Pancreas (tissue), 10 donors: ENCODE measurements around the gene MVK. TPM values are rescaled to one million over a fixed set of nuclear protein-coding genes. Genes with fewer than 3 reads are reported as not detected.

Source experiments
- ATAC-seq, 4 donors: fragments of 200-7000 bp; cut with Tn5 transposase; one replicate each; pipeline versions ENCODE4 v1.8.0 to v1.9.1; 2020; ENCODE audit warnings: mild to moderate bottlenecking in 4 of 4, moderate library complexity in 4 of 4
- DNase-seq, 6 donors: peaks; one replicate each; pipeline ENCODE4 v3.0.0-alpha.2; 2020
- FAIRE-seq: peaks from 2 replicates; lab custom pipeline; 2012; peaks lifted over from hg19 to GRCh38; lab: Jason Lieb, UNC
- H3K27ac ChIP-seq, 4 donors: fragments of 200-600 bp; sonication (generic); 1 replicate in 3 of 4; 2 replicates in 1 of 4; pipeline versions ENCODE4 v1.5.0 to v1.8.0; 2020
- H3K27me3 ChIP-seq, 4 donors: fragments of 200-600 bp; one replicate each; pipeline ENCODE4 v1.8.0; 2021
- H3K36me3 ChIP-seq, 3 donors: fragments of 200-600 bp; sonication (generic) in 1 of 3; one replicate each; pipeline versions ENCODE4 v1.5.0 to v1.8.0; 2020 to 2021
- H3K4me1 ChIP-seq, 3 donors: fragments of 200-600 bp; one replicate each; pipeline ENCODE4 v1.8.0; 2021
- H3K4me3 ChIP-seq, 4 donors: fragments of 200-600 bp; sonication (generic) in 2 of 4; one replicate each; pipeline versions ENCODE4 v1.5.0 to v1.8.0; 2020 to 2021
- H3K9me3 ChIP-seq, 4 donors: fragments of 200-600 bp; one replicate each; pipeline ENCODE4 v1.8.0; 2021
- CTCF ChIP-seq, 4 donors: fragments of 200-600 bp; sonication (generic) in 3 of 4; IDR thresholded peaks; one replicate each; pipeline versions ENCODE4 v1.5.0 to v1.8.0; 2021; ENCODE audit warnings: antibody characterized with exemption in 4 of 4
- WGBS, 2 donors: extraction: QIAGEN DNeasy Blood & Tissue Kit; methylation state at CpG; one replicate each; pipeline ENCODE4 v1.1.7; 2013; 5-methylcytosine and 5-hydroxymethylcytosine counted together
- intact Hi-C, 3 donors: fragments of 100-400 bp; cut with DNase I; formaldehyde crosslinking; loops; one replicate each; pipeline versions ENCODE4 v1.11.1 to v1.14.2; 2022
- polyA plus RNA-seq, 2 donors: library from polyadenylated mRNA; stranded (reverse); fragments of 200-250 nt; gene quantifications; one replicate each; pipeline ENCODE4 v1.2.3, GENCODE V29; 2013
- total RNA-seq, 6 donors: library from RNA; stranded (reverse); fragmentation: NEBNext Ultra II Directional in 4 of 6; extraction: Animal tissue kit (Norgen Biotek cat#: 25700) in 4 of 6; gene quantifications; one replicate each; pipeline versions ENCODE4 v1.2.1 to v1.2.4, GENCODE V29; 2021 to 2023
- donor health status: healthy with polysubstance abuse.
- donor health status: DM: no; HTN: no; CAD: no; lungs with moderate emphysema.
- donor health status: DM: no; HTN: no; CAD: no.
- donor health status: control.
- donor health status: control.
- donor health status: Bipolar disorder and iron deficiency.
- donor health status: DM: yes; HTN: yes; CAD: no.
- donor health status: DM: no; HTN: no; CAD: no.
- donor health status: DM: no; HTN: no; CAD: no.
- donor health status: DM: yes; HTN: yes; CAD: no.

Gene MVK
- total RNA-seq: 1 to 10 TPM; 5.8 to 8.6 (median 7.3) TPM
- polyA plus RNA-seq: 10 to 100 TPM; 13.3 to 15.9 TPM

GRCh38 chr12:109573029-109573913, at the start of gene MVK, which contains the start of gene MMAB:
Gene MVK (plus strand): TSS chr12:109573794. CDS start chr12:109574823, 1,029 bp downstream.
Gene MMAB (minus strand): TSS chr12:109573504. CDS start chr12:109573480, 24 bp downstream.
- Histone ChIP-seq H3K9me3 (no peaks in the 10 kb centered on the region), H3K27me3 (no peaks in the 10 kb centered on the region), H3K4me1 (peaks cover 0 to 15% (median 7%) of the 10 kb centered on the region in 3 donors), H3K36me3 (peaks cover 0 to 18% (median 0%) of the 10 kb centered on the region in 3 donors), H3K4me3 (peak within 1 kb of the TSS; percentile 61 to 88 (median 74)), H3K27ac (peak within 1 kb of the TSS; percentile 66 to 94 (median 88))
- intact Hi-C loops: no loop called here
- 0 to 1% methylated on average over 65 to 74 of the region's 74 CpGs for WGBS, 2 donors
- no peak for TF ChIP-seq CTCF (IDR thresholded peaks at IDR 0.05)
- peak; percentile 67 for FAIRE-seq
- peak; percentile 95 to 100 (median 100) for DNase-seq
- peak; percentile 96 to 99 (median 96) for ATAC-seq

- no peak overlapping the region for H3K4me3 ChIP-seq
- H3K27ac ChIP-seq: no peak overlapping the region
- intact Hi-C loops: no loop called here
- DNase-seq (no peak), FAIRE-seq (no peak), ATAC-seq (no peak)
- H3K36me3 ChIP-seq: peaks cover 0 to 45% (median 12%) of the 10 kb centered on the region in 3 donors
- no peak for TF ChIP-seq CTCF (IDR thresholded peaks at IDR 0.05)
- no peaks in the 10 kb centered on the region for H3K4me1 ChIP-seq
- H3K27me3 ChIP-seq: no peaks in the 10 kb centered on the region
- no peaks in the 10 kb centered on the region for H3K9me3 ChIP-seq
- 93 to 94% methylated on average over 26 of the region's 26 CpGs for WGBS, 2 donors
These were observed 48.9 kb upstream of the MVK start for GRCh38 chr12:109524466-109525278.

- FAIRE-seq (no peak), DNase-seq (no peak), ATAC-seq (no peak)
- Histone ChIP-seq H3K27ac (no peak overlapping the region), H3K4me3 (no peak overlapping the region), H3K27me3 (no peaks in the 10 kb centered on the region), H3K36me3 (peaks cover 0 to 47% (median 12%) of the 10 kb centered on the region in 3 donors), H3K4me1 (no peaks in the 10 kb centered on the region), H3K9me3 (no peaks in the 10 kb centered on the region)
- WGBS, 2 donors: 92 to 94% methylated on average over 3 of the region's 3 CpGs
- no peak for TF ChIP-seq CTCF (IDR thresholded peaks at IDR 0.05)
- intact Hi-C loops: no loop called here
These were observed 48.4 kb upstream of the MVK start for GRCh38 chr12:109525279-109525585.

- H3K4me3 ChIP-seq: no peak overlapping the region
- H3K36me3 ChIP-seq: peaks cover 0 to 44% (median under 1%) of the 10 kb centered on the region in 3 donors
- DNase-seq: no peak
- H3K27ac ChIP-seq: no peak overlapping the region
- intact Hi-C loops: no loop called here
- H3K4me1 ChIP-seq: no peaks in the 10 kb centered on the region
- FAIRE-seq: no peak
- no peaks in the 10 kb centered on the region for H3K27me3 ChIP-seq
- no peaks in the 10 kb centered on the region for H3K9me3 ChIP-seq
- ATAC-seq: no peak
- TF ChIP-seq CTCF (IDR thresholded peaks at IDR 0.05): no peak
- WGBS, 2 donors: 86% methylated on average over 8 of the region's 8 CpGs
These were observed 46.0 kb upstream of the MVK start for GRCh38 chr12:109527489-109528123.
